BLaER1 treated with 17β-estradiol and CSF1 and Interleukin-3, amounts not matched to agents 10 nM and 100 nM (cell line): ENCODE data around the gene RUFY2.

ENCODE experiments used
- H3K27ac ChIP-seq, 11 experiments: shearing (Covaris generic); formaldehyde crosslinking; 2 replicates each; pipeline ENCODE4 v1.8.1; 2022
- H3K27me3 ChIP-seq, 11 experiments: shearing (Covaris generic); formaldehyde crosslinking; 2 replicates each; pipeline ENCODE4 v1.8.1; 2022
- H3K36me3 ChIP-seq, 11 experiments: shearing (Covaris generic); formaldehyde crosslinking; 2 replicates each; pipeline ENCODE4 v1.8.1; 2022
- H3K4me1 ChIP-seq, 10 experiments: shearing (Covaris generic); formaldehyde crosslinking; 2 replicates each; pipeline ENCODE4 v1.8.1; 2022
- H3K4me2 ChIP-seq, 11 experiments: shearing (Covaris generic); formaldehyde crosslinking; 2 replicates each; pipeline ENCODE4 v1.8.1; 2022
- H3K4me3 ChIP-seq, 10 experiments: shearing (Covaris generic); formaldehyde crosslinking; 2 replicates each; pipeline ENCODE4 v1.8.1; 2022
- H3K9ac ChIP-seq, 11 experiments: shearing (Covaris generic); formaldehyde crosslinking; 2 replicates each; pipeline ENCODE4 v1.8.1; 2022
- H3K9me3 ChIP-seq, 11 experiments: shearing (Covaris generic); formaldehyde crosslinking; replicated peaks in 1 of 11; 2 replicates each; pipeline ENCODE4 v1.8.1; 2022
- H4K20me1 ChIP-seq, 11 experiments: shearing (Covaris generic); formaldehyde crosslinking; 2 replicates each; pipeline ENCODE4 v1.8.1; 2022
- Cebpa-rat ChIP-seq, 11 experiments: shearing (Covaris generic); IDR thresholded peaks; 2 replicates each; pipeline ENCODE4 v1.8.1; 2022

RUFY2 gene

GRCh38 chr10:68423522-68423921 is 16.4 kb upstream of the RUFY2 start:
- H3K27ac ChIP-seq = peak overlapping the region in 6 of 11 experiments; percentile 8 to 32 (median 18); a peak in 5 of 22 replicates
- no peaks in the 10 kb centered on the region for H3K27me3 ChIP-seq
- H3K4me3 ChIP-seq = no peak overlapping the region
- peaks cover 0 to 17% (median 12%) of the 10 kb centered on the region in 10 experiments; a peak in 16 of 20 replicates for H3K4me1 ChIP-seq
- TF ChIP-seq Cebpa-rat (IDR thresholded peaks at IDR 0.05) = no peak
- peaks cover 0 to 8% (median 0%) of the 10 kb centered on the region in 11 experiments; a peak in 3 of 22 replicates for H4K20me1 ChIP-seq
- peaks cover 0 to 100% (median 89%) of the 10 kb centered on the region in 11 experiments; a peak in 20 of 22 replicates for H3K36me3 ChIP-seq
- no peaks in the 10 kb centered on the region for H3K9me3 ChIP-seq
- peak overlapping the region in 10 of 11 experiments; percentile 8 to 67 (median 42); a peak in 16 of 22 replicates for H3K4me2 ChIP-seq
- H3K9ac ChIP-seq = peak overlapping the region in 2 of 11 experiments; percentile 22 to 49; a peak in 3 of 22 replicates

- Histone ChIP-seq H3K4me3 (no peak overlapping the region), H3K9ac (no peak overlapping the region), H3K4me2 (no peak overlapping the region), H3K9me3 (no peaks in the 10 kb centered on the region), H3K4me1 (peaks cover 0 to 16% (median 12%) of the 10 kb centered on the region in 10 experiments; a peak in 16 of 20 replicates), H3K27me3 (no peaks in the 10 kb centered on the region), H3K36me3 (peaks cover 0 to 99% (median 86%) of the 10 kb centered on the region in 11 experiments; a peak in 21 of 22 replicates), H3K27ac (no peak overlapping the region), H4K20me1 (peaks cover 0 to 6% (median 0%) of the 10 kb centered on the region in 11 experiments; a peak in 3 of 22 replicates)
- TF ChIP-seq Cebpa-rat (IDR thresholded peaks at IDR 0.05) = no peak
These were observed 12.3 kb upstream of the RUFY2 start for GRCh38 chr10:68419376-68419775.

- Histone ChIP-seq H3K4me2 (no peak overlapping the region), H3K4me1 (peaks cover 11 to 18% (median 16%) of the 10 kb centered on the region in 10 experiments), H3K9me3 (no peaks in the 10 kb centered on the region), H4K20me1 (peaks cover 0 to 20% (median 18%) of the 10 kb centered on the region in 11 experiments; a peak in 13 of 22 replicates), H3K36me3 (peaks cover 0 to 23% (median 11%) of the 10 kb centered on the region in 11 experiments; a peak in 5 of 22 replicates), H3K27ac (no peak overlapping the region), H3K9ac (no peak overlapping the region), H3K27me3 (no peaks in the 10 kb centered on the region), H3K4me3 (no peak overlapping the region)
- no peak for TF ChIP-seq Cebpa-rat (IDR thresholded peaks at IDR 0.05)
These were observed 1.9 kb upstream of the RUFY2 start for GRCh38 chr10:68408898-68409518.

GRCh38 chr10:68406111-68406814 is 814 bp downstream of the RUFY2 start:
- no peak for TF ChIP-seq Cebpa-rat (IDR thresholded peaks at IDR 0.05)

GRCh38 chr10:68403701-68404100 is 3.4 kb downstream of the RUFY2 start:
- Histone ChIP-seq H3K4me3 (no peak overlapping the region), H3K27ac (no peak overlapping the region), H3K36me3 (peaks cover 25 to 58% (median 34%) of the 10 kb centered on the region in 11 experiments), H3K9me3 (no peaks in the 10 kb centered on the region), H4K20me1 (peaks cover 0 to 34% (median 23%) of the 10 kb centered on the region in 11 experiments; a peak in 14 of 22 replicates), H3K9ac (no peak overlapping the region), H3K27me3 (no peaks in the 10 kb centered on the region), H3K4me1 (peaks cover 11 to 18% (median 16%) of the 10 kb centered on the region in 10 experiments), H3K4me2 (no peak overlapping the region)
- TF ChIP-seq Cebpa-rat (IDR thresholded peaks at IDR 0.05) = no peak

More at GRCh38 chr10:68406111-68406814, 814 bp downstream of the RUFY2 start:
- Histone ChIP-seq H4K20me1 (peaks cover 0 to 34% (median 23%) of the 10 kb centered on the region in 11 experiments; a peak in 14 of 22 replicates), H3K9ac (peak overlapping the region; percentile 87 to 99 (median 96)), H3K36me3 (peaks cover 5 to 33% (median 9%) of the 10 kb centered on the region in 11 experiments; a peak in 20 of 22 replicates), H3K4me3 (peak overlapping the region; percentile 84 to 100 (median 95)), H3K27me3 (no peaks in the 10 kb centered on the region), H3K9me3 (no peaks in the 10 kb centered on the region), H3K4me1 (peaks cover 11 to 18% (median 16%) of the 10 kb centered on the region in 10 experiments), H3K27ac (peak overlapping the region; percentile 83 to 98 (median 92)), H3K4me2 (peak overlapping the region; percentile 71 to 92 (median 87))

GRCh38 chr10:68402276-68402675 is 4.8 kb downstream of the RUFY2 start:
- H3K27me3 ChIP-seq = no peaks in the 10 kb centered on the region
- no peaks in the 10 kb centered on the region for H3K9me3 ChIP-seq
- no peak overlapping the region for H3K9ac ChIP-seq
- no peak overlapping the region for H3K4me3 ChIP-seq
- peaks cover 36 to 73% (median 47%) of the 10 kb centered on the region in 11 experiments for H3K36me3 ChIP-seq
- no peak for TF ChIP-seq Cebpa-rat (IDR thresholded peaks at IDR 0.05)
- H3K27ac ChIP-seq = no peak overlapping the region
- peaks cover 11 to 18% (median 16%) of the 10 kb centered on the region in 10 experiments; a peak in 19 of 20 replicates for H3K4me1 ChIP-seq
- H3K4me2 ChIP-seq = no peak overlapping the region
- peaks cover 0 to 34% (median 23%) of the 10 kb centered on the region in 11 experiments; a peak in 14 of 22 replicates for H4K20me1 ChIP-seq

- Histone ChIP-seq H3K4me2 (no peak overlapping the region), H3K9ac (no peak overlapping the region), H3K27ac (no peak overlapping the region), H3K4me3 (no peak overlapping the region), H3K9me3 (no peaks in the 10 kb centered on the region), H3K27me3 (no peaks in the 10 kb centered on the region), H4K20me1 (peaks cover 0 to 6% (median 0%) of the 10 kb centered on the region in 11 experiments; a peak in 3 of 22 replicates), H3K36me3 (peaks cover 74 to 100% (median 89%) of the 10 kb centered on the region in 11 experiments), H3K4me1 (0 out of 20 replicates have a peak, but pooled peaks cover 0 to 6% (median 0%) of the 10 kb centered on the region in 10 experiments)
- no peak for TF ChIP-seq Cebpa-rat (IDR thresholded peaks at IDR 0.05)
These were observed 10.1 kb downstream of the RUFY2 start for GRCh38 chr10:68397005-68397404.

GRCh38 chr10:68385740-68386139 is 21.3 kb downstream of the RUFY2 start:
- Histone ChIP-seq H4K20me1 (no peaks in the 10 kb centered on the region), H3K4me2 (no peak overlapping the region), H3K9me3 (no peaks in the 10 kb centered on the region), H3K36me3 (peaks cover 80 to 100% (median 96%) of the 10 kb centered on the region in 11 experiments), H3K9ac (no peak overlapping the region), H3K4me1 (no peaks in the 10 kb centered on the region), H3K4me3 (no peak overlapping the region), H3K27ac (no peak overlapping the region), H3K27me3 (no peaks in the 10 kb centered on the region)
- TF ChIP-seq Cebpa-rat (IDR thresholded peaks at IDR 0.05) = 0 out of 22 replicates have a peak, but pooled peaks of 1 of the 11 experiments have one; percentile 20

GRCh38 chr10:68371604-68372003 is 35.5 kb downstream of the RUFY2 start:
- no peaks in the 10 kb centered on the region for H3K27me3 ChIP-seq
- H3K9me3 ChIP-seq = peaks cover 31 to 39% (median 36%) of the 10 kb centered on the region in 11 experiments
- no peak overlapping the region for H3K4me2 ChIP-seq
- peaks cover 73 to 93% (median 83%) of the 10 kb centered on the region in 11 experiments for H3K36me3 ChIP-seq
- no peak overlapping the region for H3K4me3 ChIP-seq
- H4K20me1 ChIP-seq = no peaks in the 10 kb centered on the region
- no peak for TF ChIP-seq Cebpa-rat (IDR thresholded peaks at IDR 0.05)
- no peak overlapping the region for H3K9ac ChIP-seq
- no peaks in the 10 kb centered on the region for H3K4me1 ChIP-seq
- H3K27ac ChIP-seq = no peak overlapping the region
